ENCODE data around the gene RFX2. TPM values are rescaled to one million over a fixed set of nuclear protein-coding genes. Genes with fewer than 3 reads are reported as not detected.

Gene RFX2
- total and polyA plus RNA-seq, 9 of the 15 experiments (the other 6 are each of a cell fraction or from before 2014, with no cell fraction given), result 3.6 to 18.7 (median 8.7) TPM

- Histone ChIP-seq H3K4me2 (ENCODE audit: insufficient read depth, low read length) (no peak overlapping the region), H3K27me3 (ENCODE audit: control insufficient read depth in 2 of 2, insufficient read depth in 2 of 2, low read length in 2 of 2) (no peaks in the 10 kb centered on the region), H4K20me1 (replicated peaks; ENCODE audit: control insufficient read depth, insufficient read depth, low read length) (no peaks in the 10 kb centered on the region), H3K36me3 (ENCODE audit: control insufficient read depth, insufficient read depth, low read length) (no peaks in the 10 kb centered on the region), H3K4me1 (replicated peaks in 1 of 2; ENCODE audit: control insufficient read depth in 2 of 2, insufficient read depth in 2 of 2, low read length in 2 of 2) (no peaks in the 10 kb centered on the region), H3K4me3 (no peak overlapping the region), H2AFZ (ENCODE audit: low read depth, low read length) (no peak overlapping the region), H3K9ac (ENCODE audit: insufficient read depth in 1 of 2, low read depth in 2 of 2, low read length in 2 of 2) (no peak overlapping the region), H3K27ac (ENCODE audit: extremely low read depth, low read depth, low read length) (no peak overlapping the region), H3K9me1 (ENCODE audit: control insufficient read depth, insufficient read depth, low read length) (no peaks in the 10 kb centered on the region), H3K79me2 (ENCODE audit: control insufficient read depth, insufficient read depth, low read length) (no peaks in the 10 kb centered on the region), H3K9me3 (replicated peaks; ENCODE audit: control insufficient read depth, insufficient read depth, low read depth, low read length) (0 out of 2 replicates have a peak, but pooled peaks cover 2% of the 10 kb centered on the region)
- ChIA-PET POLR2A (interaction anchor here (0.6 kb wide), 2 partner anchors 8 to 33 kb away, joined by 3 read pairs; no protein-coding TSS in a partner anchor), CTCF (ENCODE audit: low intra/inter-chr PET ratio) (interaction anchor here (6.2 kb wide), 1 partner anchor 79 kb away, joined by 152 read pairs; no protein-coding TSS in a partner anchor)
- WGBS (ENCODE audit: insufficient coverage, low coverage, missing lambda C conversion rate), result 18% methylated on average over 6 of the region's 6 CpGs
- in situ Hi-C loops (cut with MboI) (loop anchor here (5.0 kb wide), 1 partner anchor 739 kb away; no protein-coding TSS in a partner anchor), intact Hi-C loops (cut with micrococcal nuclease) (loop anchor here (5.0 to 10.0 kb wide), 2 partner anchors 169 to 387 kb away; no protein-coding TSS in a partner anchor)
- ATAC-seq, result no peak
- no peak for FAIRE-seq
- BruUV-seq (replicated peaks), result no TSS peak
- DNase-seq (ENCODE audit: extremely low read depth in 1 of 4, low spot score in 3 of 4), result no peak
- TF ChIP-seq, protein P1, sequence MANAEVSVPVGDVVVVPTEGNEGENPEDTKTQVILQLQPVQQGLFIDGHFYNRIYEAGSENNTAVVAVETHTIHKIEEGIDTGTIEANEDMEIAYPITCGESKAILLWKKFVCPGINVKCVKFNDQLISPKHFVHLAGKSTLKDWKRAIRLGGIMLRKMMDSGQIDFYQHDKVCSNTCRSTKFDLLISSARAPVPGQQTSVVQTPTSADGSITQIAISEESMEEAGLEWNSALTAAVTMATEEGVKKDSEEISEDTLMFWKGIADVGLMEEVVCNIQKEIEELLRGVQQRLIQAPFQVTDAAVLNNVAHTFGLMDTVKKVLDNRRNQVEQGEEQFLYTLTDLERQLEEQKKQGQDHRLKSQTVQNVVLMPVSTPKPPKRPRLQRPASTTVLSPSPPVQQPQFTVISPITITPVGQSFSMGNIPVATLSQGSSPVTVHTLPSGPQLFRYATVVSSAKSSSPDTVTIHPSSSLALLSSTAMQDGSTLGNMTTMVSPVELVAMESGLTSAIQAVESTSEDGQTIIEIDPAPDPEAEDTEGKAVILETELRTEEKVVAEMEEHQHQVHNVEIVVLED (CRISPR knock-in tag; IDR thresholded peaks at IDR 0.05), result no peak
- peak; percentile 44 to 73; a peak in 3 of 4 replicates for TF ChIP-seq KDM1A (IDR thresholded peaks at IDR 0.05)
- no peak for TF ChIP-seq HOMEZ (CRISPR knock-in tag; IDR thresholded peaks at IDR 0.05)
- TF ChIP-seq SP1 (CRISPR knock-in tag; IDR thresholded peaks at IDR 0.05), result no peak
- TF ChIP-seq BRF2 (IDR thresholded peaks at IDR 0.05; ENCODE audit: borderline replicate concordance, insufficient read depth, insufficient read length), result no peak
- TF ChIP-seq ADNP (tag; IDR thresholded peaks at IDR 0.05), result peak; percentile 80
- peak; percentile 85 for TF ChIP-seq RBM25 (IDR thresholded peaks at IDR 0.05; ENCODE audit: low read depth, low read length, severe bottlenecking)
- no peak for TF ChIP-seq ZNF175 (CRISPR knock-in tag; IDR thresholded peaks at IDR 0.05; ENCODE audit: low read depth)
- TF ChIP-seq, protein P2, sequence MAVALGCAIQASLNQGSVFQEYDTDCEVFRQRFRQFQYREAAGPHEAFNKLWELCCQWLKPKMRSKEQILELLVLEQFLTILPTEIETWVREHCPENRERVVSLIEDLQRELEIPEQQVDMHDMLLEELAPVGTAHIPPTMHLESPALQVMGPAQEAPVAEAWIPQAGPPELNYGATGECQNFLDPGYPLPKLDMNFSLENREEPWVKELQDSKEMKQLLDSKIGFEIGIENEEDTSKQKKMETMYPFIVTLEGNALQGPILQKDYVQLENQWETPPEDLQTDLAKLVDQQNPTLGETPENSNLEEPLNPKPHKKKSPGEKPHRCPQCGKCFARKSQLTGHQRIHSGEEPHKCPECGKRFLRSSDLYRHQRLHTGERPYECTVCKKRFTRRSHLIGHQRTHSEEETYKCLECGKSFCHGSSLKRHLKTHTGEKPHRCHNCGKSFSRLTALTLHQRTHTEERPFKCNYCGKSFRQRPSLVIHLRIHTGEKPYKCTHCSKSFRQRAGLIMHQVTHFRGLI (CRISPR knock-in tag; IDR thresholded peaks at IDR 0.05), result no peak
- peak; percentile 88 for TF ChIP-seq BCOR (IDR thresholded peaks at IDR 0.05)
- TF ChIP-seq SMARCA5 (IDR thresholded peaks at IDR 0.05), result peak; percentile 35; the same call in 1 of the 2 replicates
- TF ChIP-seq ZNF146 (CRISPR knock-in tag; IDR thresholded peaks at IDR 0.05; ENCODE audit: unreplicated experiment), result peak; percentile 99
- TF ChIP-seq HDAC2 (IDR thresholded peaks at IDR 0.05), result 0 out of 2 replicates have a peak, but pooled peaks have one; percentile 24
- TF ChIP-seq CBX3 (IDR thresholded peaks at IDR 0.05; ENCODE audit: borderline replicate concordance in 1 of 2, low read length in 2 of 2), result 0 out of 3 replicates have a peak, but pooled peaks of 1 of the 2 experiments have one; percentile 49
- peak; percentile 81 for TF ChIP-seq CHD4 (IDR thresholded peaks at IDR 0.05; ENCODE audit: insufficient read depth, insufficient replicate concordance, low read depth, low read length, poor library complexity, severe bottlenecking)
These were observed 17.5 kb upstream of the RFX2 start for GRCh38 chr19:6127716-6128335.
